Parathyroid adenoma (tissue), 2 donors: Measurements from ENCODE around the gene MINK1.

Experiments used
- H2AFZ ChIP-seq: fragments of 300-600 bp; sonication (generic); one replicate; pipeline ENCODE4 v1.7.0; 2017; ENCODE audit warnings: antibody characterized with exemption, mild to moderate bottlenecking
- H3K27ac ChIP-seq: fragments of 300-600 bp; sonication (generic); one replicate; pipeline ENCODE4 v1.7.0; 2017
- H3K27me3 ChIP-seq: fragments of 300-600 bp; sonication (generic); one replicate; pipeline ENCODE4 v1.7.0; 2017; ENCODE audit warnings: low read length; ENCODE audit not compliant: control insufficient read depth, insufficient read depth
- H3K36me3 ChIP-seq: fragments of 300-600 bp; sonication (generic); one replicate; pipeline ENCODE4 v1.7.0; 2017; ENCODE audit warnings: low read length; ENCODE audit not compliant: control insufficient read depth, insufficient read depth
- H3K4me1 ChIP-seq: fragments of 300-600 bp; sonication (generic); one replicate; pipeline ENCODE4 v1.7.0; 2017; ENCODE audit warnings: control low read depth
- H3K4me2 ChIP-seq: fragments of 300-600 bp; sonication (generic); one replicate; pipeline ENCODE4 v1.7.0; 2017; ENCODE audit warnings: low read length
- H3K4me3 ChIP-seq: fragments of 300-600 bp; sonication (generic); one replicate; pipeline ENCODE4 v1.7.0; 2017; ENCODE audit warnings: low read depth, low read length
- H3K79me2 ChIP-seq: fragments of 300-600 bp; sonication (generic); one replicate; pipeline ENCODE4 v1.7.0; 2017; ENCODE audit warnings: control low read depth
- H3K9ac ChIP-seq: fragments of 300-600 bp; sonication (generic); one replicate; pipeline ENCODE4 v1.7.0; 2017; ENCODE audit warnings: mild to moderate bottlenecking
- H3K9me3 ChIP-seq: fragments of 300-600 bp; sonication (generic); one replicate; pipeline ENCODE4 v1.7.0; 2017; ENCODE audit warnings: low read length; ENCODE audit not compliant: control insufficient read depth
- TF ChIP-seq, protein P1 (sequence below): fragments of 300-600 bp; sonication (generic); IDR thresholded peaks from one replicate; pipeline ENCODE4 v1.7.0; 2017; ENCODE audit warnings: antibody characterized with exemption, mild to moderate bottlenecking
- donor health status: primary hyperparathyroidism.

MINK1 gene

DNA sequence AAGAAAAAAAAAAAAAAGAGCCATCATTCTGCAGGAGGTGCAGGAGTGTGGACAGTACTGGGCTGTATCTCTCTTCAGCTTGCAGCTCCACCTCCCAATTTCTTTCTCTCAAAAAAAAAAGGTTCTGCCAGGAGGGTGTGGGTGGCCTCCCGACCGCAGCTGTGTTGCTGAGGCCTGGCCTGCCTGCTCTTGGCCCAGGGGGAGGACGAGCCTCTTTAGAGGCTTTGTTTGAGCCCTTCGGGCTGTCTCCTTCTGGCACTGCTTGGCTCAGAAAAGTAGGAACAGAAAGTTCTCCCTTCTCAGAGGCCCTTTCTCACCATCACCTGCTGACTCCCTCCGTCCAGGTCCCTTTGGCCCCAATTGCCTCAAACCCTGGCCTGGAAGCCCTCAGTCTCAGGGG, 43.9 kb downstream of the MINK1 start:
- H3K9ac ChIP-seq, result no peak overlapping the region
- no peaks in the 10 kb centered on the region for H3K9me3 ChIP-seq
- H3K4me1 ChIP-seq, result no peaks in the 10 kb centered on the region
- peaks cover 19% of the 10 kb centered on the region for H3K79me2 ChIP-seq
- H2AFZ ChIP-seq, result no peak overlapping the region
- H3K36me3 ChIP-seq, result no peaks in the 10 kb centered on the region
- TF ChIP-seq, protein P1, sequence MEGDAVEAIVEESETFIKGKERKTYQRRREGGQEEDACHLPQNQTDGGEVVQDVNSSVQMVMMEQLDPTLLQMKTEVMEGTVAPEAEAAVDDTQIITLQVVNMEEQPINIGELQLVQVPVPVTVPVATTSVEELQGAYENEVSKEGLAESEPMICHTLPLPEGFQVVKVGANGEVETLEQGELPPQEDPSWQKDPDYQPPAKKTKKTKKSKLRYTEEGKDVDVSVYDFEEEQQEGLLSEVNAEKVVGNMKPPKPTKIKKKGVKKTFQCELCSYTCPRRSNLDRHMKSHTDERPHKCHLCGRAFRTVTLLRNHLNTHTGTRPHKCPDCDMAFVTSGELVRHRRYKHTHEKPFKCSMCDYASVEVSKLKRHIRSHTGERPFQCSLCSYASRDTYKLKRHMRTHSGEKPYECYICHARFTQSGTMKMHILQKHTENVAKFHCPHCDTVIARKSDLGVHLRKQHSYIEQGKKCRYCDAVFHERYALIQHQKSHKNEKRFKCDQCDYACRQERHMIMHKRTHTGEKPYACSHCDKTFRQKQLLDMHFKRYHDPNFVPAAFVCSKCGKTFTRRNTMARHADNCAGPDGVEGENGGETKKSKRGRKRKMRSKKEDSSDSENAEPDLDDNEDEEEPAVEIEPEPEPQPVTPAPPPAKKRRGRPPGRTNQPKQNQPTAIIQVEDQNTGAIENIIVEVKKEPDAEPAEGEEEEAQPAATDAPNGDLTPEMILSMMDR, result no peak
- no peak overlapping the region for H3K4me2 ChIP-seq
- H3K4me3 ChIP-seq, result no peak overlapping the region
- no peak overlapping the region for H3K27ac ChIP-seq
- no peaks in the 10 kb centered on the region for H3K27me3 ChIP-seq

DNA sequence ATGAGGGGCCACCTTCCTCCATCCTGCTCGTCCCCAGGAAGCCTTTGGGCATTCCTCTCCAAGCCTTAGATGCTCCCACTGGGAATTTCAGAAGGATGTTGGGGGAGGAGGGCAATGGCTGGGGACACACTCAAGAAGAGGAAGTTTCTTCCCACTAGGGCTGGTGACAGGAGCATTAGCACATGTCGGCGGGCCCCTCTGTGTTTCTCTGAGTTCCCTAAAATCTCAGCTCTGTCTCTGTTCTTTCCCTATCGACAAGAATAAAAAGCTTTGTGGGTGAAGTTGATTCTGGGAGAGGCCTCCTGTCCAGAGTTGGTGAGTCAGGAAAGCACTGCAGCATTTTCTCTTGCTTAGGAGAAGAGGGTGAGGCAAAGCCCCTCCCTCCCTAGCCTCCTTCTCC, 46.5 kb downstream of the MINK1 start:
- Histone ChIP-seq H3K79me2 (peaks cover 11% of the 10 kb centered on the region), H3K9ac (no peak overlapping the region), H3K4me2 (no peak overlapping the region), H3K9me3 (no peaks in the 10 kb centered on the region), H3K27me3 (no peaks in the 10 kb centered on the region), H3K27ac (no peak overlapping the region), H3K36me3 (no peaks in the 10 kb centered on the region), H2AFZ (no peak overlapping the region), H3K4me3 (no peak overlapping the region), H3K4me1 (no peaks in the 10 kb centered on the region)
- TF ChIP-seq, protein P1, result no peak

DNA sequence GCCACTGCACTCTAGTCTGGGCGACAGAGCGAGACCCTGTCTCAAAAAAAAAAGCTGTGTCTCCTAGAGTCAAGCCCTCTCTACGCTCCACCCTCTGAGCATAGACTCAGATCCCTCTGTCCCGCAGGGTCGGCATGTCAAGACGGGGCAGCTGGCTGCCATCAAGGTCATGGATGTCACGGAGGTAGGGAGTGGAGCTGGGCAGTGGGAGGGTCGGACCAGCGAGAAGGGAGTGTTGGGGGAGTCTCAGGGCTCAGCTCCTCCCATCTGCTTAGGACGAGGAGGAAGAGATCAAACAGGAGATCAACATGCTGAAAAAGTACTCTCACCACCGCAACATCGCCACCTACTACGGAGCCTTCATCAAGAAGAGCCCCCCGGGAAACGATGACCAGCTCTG, 47.7 kb downstream of the MINK1 start:
- TF ChIP-seq, protein P1, result no peak
- Histone ChIP-seq H3K27ac (no peak overlapping the region), H3K79me2 (peaks cover 8% of the 10 kb centered on the region), H2AFZ (no peak overlapping the region), H3K4me1 (no peaks in the 10 kb centered on the region), H3K9me3 (no peaks in the 10 kb centered on the region), H3K27me3 (no peaks in the 10 kb centered on the region), H3K36me3 (no peaks in the 10 kb centered on the region), H3K9ac (no peak overlapping the region), H3K4me2 (no peak overlapping the region), H3K4me3 (no peak overlapping the region)

DNA sequence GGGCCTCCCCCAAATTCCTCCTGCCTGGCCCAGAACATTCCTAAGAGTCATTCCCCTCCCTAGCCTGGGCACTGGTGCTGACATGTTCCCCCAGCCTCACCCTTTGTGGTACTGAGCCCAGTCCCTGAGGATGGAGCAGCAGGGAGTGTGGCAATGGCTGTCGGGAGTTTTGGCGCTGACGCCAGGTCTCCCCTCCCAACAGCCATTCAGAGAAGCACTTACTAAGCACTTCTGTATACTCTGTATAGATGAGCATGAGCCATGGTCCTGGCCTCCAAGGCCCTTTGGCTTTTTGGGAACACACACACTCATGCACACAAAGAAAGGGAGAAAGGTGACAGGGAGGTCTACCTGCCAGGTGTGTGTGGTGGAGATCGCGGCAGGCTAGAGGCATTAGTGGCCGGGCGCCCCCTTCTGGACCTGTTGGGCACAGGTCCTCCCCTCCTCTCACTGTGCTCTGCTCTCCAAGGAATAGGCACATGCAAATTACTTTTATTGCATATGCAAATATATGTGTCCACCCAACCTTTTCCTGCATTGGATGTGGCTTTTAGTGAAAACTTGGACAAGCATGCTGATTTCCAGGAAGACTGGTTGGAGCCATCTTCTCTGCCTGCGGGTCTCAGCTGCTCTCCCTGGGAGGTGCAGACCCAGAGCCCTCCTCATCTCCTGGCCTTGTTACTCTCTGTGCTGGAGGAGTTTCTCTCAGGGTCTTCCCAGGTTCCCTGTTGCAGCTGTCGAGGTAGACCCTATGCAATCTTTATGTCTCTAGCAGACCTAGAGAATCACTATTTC, 48.8 kb downstream of the MINK1 start:
- H3K79me2 ChIP-seq, result peaks cover 8% of the 10 kb centered on the region
- H3K36me3 ChIP-seq, result no peaks in the 10 kb centered on the region
- TF ChIP-seq, protein P1, result peak; percentile 86
- H3K27me3 ChIP-seq, result no peaks in the 10 kb centered on the region
- H3K4me1 ChIP-seq, result no peaks in the 10 kb centered on the region
- H2AFZ ChIP-seq, result no peak overlapping the region
- H3K9ac ChIP-seq, result no peak overlapping the region
- H3K4me3 ChIP-seq, result no peak overlapping the region
- H3K9me3 ChIP-seq, result no peaks in the 10 kb centered on the region
- no peak overlapping the region for H3K27ac ChIP-seq
- H3K4me2 ChIP-seq, result no peak overlapping the region

- H3K27me3 ChIP-seq, result no peaks in the 10 kb centered on the region
- no peak overlapping the region for H3K4me2 ChIP-seq
- H3K27ac ChIP-seq, result no peak overlapping the region
- H3K4me1 ChIP-seq, result no peaks in the 10 kb centered on the region
- TF ChIP-seq, protein P1, result no peak
- no peak overlapping the region for H2AFZ ChIP-seq
- H3K79me2 ChIP-seq, result peaks cover 6% of the 10 kb centered on the region
- no peak overlapping the region for H3K9ac ChIP-seq
- no peaks in the 10 kb centered on the region for H3K9me3 ChIP-seq
- no peaks in the 10 kb centered on the region for H3K36me3 ChIP-seq
- no peak overlapping the region for H3K4me3 ChIP-seq
Measured at GRCh38 chr17:4884489-4884888, 51.3 kb downstream of the MINK1 start.
